ENCODE results near the gene TENM4. TPM values are rescaled to one million over a fixed set of nuclear protein-coding genes. Genes with fewer than 3 reads are reported as not detected.

Gene TENM4
- total and polyA plus RNA-seq, 2 of the 8 experiments (the other 6 are each of a cell fraction or from before 2014, with no cell fraction given), result 3.5 to 7.2 TPM

DNA sequence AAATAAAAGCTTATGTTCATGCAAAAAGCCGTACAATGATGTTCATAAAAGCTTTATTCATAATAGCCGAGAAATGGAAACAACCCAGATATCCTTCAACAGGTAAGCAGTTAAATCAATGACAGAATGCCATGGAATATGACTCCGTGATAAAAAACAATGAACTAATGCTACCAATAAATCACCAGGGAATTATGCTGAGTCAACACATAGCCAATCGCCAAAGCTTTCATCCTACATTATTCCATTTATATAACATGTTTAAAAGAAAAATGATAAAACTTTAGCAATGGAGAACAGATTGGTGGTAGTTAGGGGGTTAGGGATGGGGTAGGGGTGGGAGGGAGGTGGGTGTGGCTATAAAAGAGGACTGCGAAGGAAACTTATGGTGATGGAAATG, 356.4 kb downstream of the TENM4 start:
- FAIRE-seq, result no peak
- POLR2A ChIA-PET (ENCODE audit: partially characterized antibody), result no interaction called here
- no peaks in the 10 kb centered on the region for H4K20me1 ChIP-seq (replicated peaks in 1 of 2; ENCODE audit: control insufficient read depth in 1 of 2, insufficient read depth in 2 of 2, low read length in 2 of 2)

More for the DNA sequence above, 356.4 kb downstream of the TENM4 start:
- no peak overlapping the region for H2BK20ac ChIP-seq (ENCODE audit: low read length)
- no peak overlapping the region for H2AK5ac ChIP-seq (ENCODE audit: low read depth, low read length)
- no peak overlapping the region for H3K9ac ChIP-seq (replicated peaks in 1 of 4; ENCODE audit: extremely low read depth in 1 of 4, low read depth in 3 of 4, low read length in 3 of 4)
- no peak overlapping the region for H3K18ac ChIP-seq (ENCODE audit: extremely low read depth, low read length)
- H3K4ac ChIP-seq (replicated peaks; ENCODE audit: insufficient read length, low read depth, low read length), result no peak overlapping the region
- CTCF ChIA-PET (ENCODE audit: partially characterized antibody), result interaction anchor here (0.7 to 4.2 kb wide), 6 partner anchors 9 to 46 kb away, joined by 3 to 37 read pairs (median 4); no protein-coding TSS in a partner anchor
- TF ChIP-seq MAFK (IDR thresholded peaks at IDR 0.05; ENCODE audit: low read depth, low read length), result peak; percentile 57; the same call in 1 of the 2 replicates
- no peak for TF ChIP-seq NRF1 (IDR thresholded peaks at IDR 0.05; ENCODE audit: low read depth, low read length)
- TF ChIP-seq, protein P1, sequence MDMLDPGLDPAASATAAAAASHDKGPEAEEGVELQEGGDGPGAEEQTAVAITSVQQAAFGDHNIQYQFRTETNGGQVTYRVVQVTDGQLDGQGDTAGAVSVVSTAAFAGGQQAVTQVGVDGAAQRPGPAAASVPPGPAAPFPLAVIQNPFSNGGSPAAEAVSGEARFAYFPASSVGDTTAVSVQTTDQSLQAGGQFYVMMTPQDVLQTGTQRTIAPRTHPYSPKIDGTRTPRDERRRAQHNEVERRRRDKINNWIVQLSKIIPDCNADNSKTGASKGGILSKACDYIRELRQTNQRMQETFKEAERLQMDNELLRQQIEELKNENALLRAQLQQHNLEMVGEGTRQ (IDR thresholded peaks at IDR 0.05; ENCODE audit: low read length), result no peak
- no peak for TF ChIP-seq SP4 (IDR thresholded peaks at IDR 0.05; ENCODE audit: low read length)
- no peak overlapping the region for H2BK120ac ChIP-seq (replicated peaks; ENCODE audit: low read depth, low read length)
- H3K4me2 ChIP-seq (ENCODE audit: insufficient read depth in 1 of 2, low read depth in 2 of 2, low read length in 2 of 2), result no peak overlapping the region
- H3K14ac ChIP-seq (ENCODE audit: insufficient read length), result no peak overlapping the region
- no peaks in the 10 kb centered on the region for H3K27me3 ChIP-seq (replicated peaks in 1 of 4; ENCODE audit: control insufficient read depth in 3 of 4, extremely low read depth in 1 of 4, insufficient read depth in 3 of 4, low read length in 3 of 4)
- H3K56ac ChIP-seq (replicated peaks; ENCODE audit: insufficient read length, low read depth, low read length), result no peak overlapping the region
- no peak overlapping the region for H3K4me3 ChIP-seq (ENCODE audit: extremely low read depth in 1 of 4, insufficient read depth in 2 of 4, low read depth in 3 of 4, low read length in 4 of 4)
- WGBS, 2 experiments (ENCODE audit: extremely low coverage in 1 of 2, insufficient coverage in 1 of 2, insufficient read length in 1 of 2, insufficient replicate concordance in 2 of 2, low coverage in 1 of 2, low lambda C conversion rate in 2 of 2, missing lambda C conversion rate in 1 of 2), result 86% methylated on average over 5 of the region's 5 CpGs; no CpG with 5 or more reads in 1 of the 2 experiments
- no peak overlapping the region for H4K5ac ChIP-seq (ENCODE audit: insufficient read length, low read depth, low read length)
- no peak overlapping the region for H3K27ac ChIP-seq (ENCODE audit: low read depth, low read length)
- no peaks in the 10 kb centered on the region for H3K9me3 ChIP-seq (ENCODE audit: insufficient read depth in 2 of 2, low read depth in 1 of 2, low read length in 1 of 2)
- H2AFZ ChIP-seq (ENCODE audit: low read length), result no peak overlapping the region
- H3K23ac ChIP-seq (ENCODE audit: insufficient read length), result no peak overlapping the region
- H2BK15ac ChIP-seq (ENCODE audit: low read length), result no peak overlapping the region
- H2BK12ac ChIP-seq (ENCODE audit: low read depth, low read length), result no peak overlapping the region
- H3K79me1 ChIP-seq (ENCODE audit: low read depth, low read length), result no peaks in the 10 kb centered on the region
- H4K91ac ChIP-seq (replicated peaks; ENCODE audit: insufficient read length, low read length), result no peak overlapping the region
- H4K8ac ChIP-seq (ENCODE audit: extremely low read depth, insufficient read depth, low read length), result no peak overlapping the region
- DNase-seq (ENCODE audit: low read depth in 1 of 2, low spot score in 2 of 2), result no peak
- no peaks in the 10 kb centered on the region for H3K79me2 ChIP-seq (ENCODE audit: control insufficient read depth in 1 of 2, insufficient read depth in 2 of 2, low read length in 2 of 2)
- no peaks in the 10 kb centered on the region for H3K36me3 ChIP-seq (ENCODE audit: control insufficient read depth in 2 of 4, insufficient read depth in 4 of 4, low read length in 3 of 4)
- no peak overlapping the region for H2BK5ac ChIP-seq (ENCODE audit: low read depth, low read length)
- H3K4me1 ChIP-seq (replicated peaks in 1 of 4; ENCODE audit: control insufficient read depth in 3 of 4, insufficient read depth in 4 of 4, low read length in 3 of 4), result peaks cover 8 to 20% (median 13%) of the 10 kb centered on the region in 4 experiments
- no peaks in the 10 kb centered on the region for H3K23me2 ChIP-seq (ENCODE audit: low read depth, low read length)
